Fibroblast of the aortic adventitia (primary cell): ENCODE data around the gene SDCBP2. TPM values are rescaled to one million over a fixed set of nuclear protein-coding genes. Genes with fewer than 3 reads are reported as not detected.

Experiments used
- DNase-seq: peaks from one replicate; pipeline ENCODE4 v3.0.0-alpha.2; 2010; ENCODE audit warnings: low read depth
- H3K4me3 ChIP-seq: 2 replicates; pipeline ENCODE4 v1.5.1; 2011; ENCODE audit warnings: low read depth, mild to moderate bottlenecking, control low read depth, low read length, moderate library complexity
- CTCF ChIP-seq: IDR thresholded peaks from 2 replicates; pipeline ENCODE4 v1.5.1; 2011; ENCODE audit warnings: mild to moderate bottlenecking, low read length, control low read depth, inconsistent platforms; ENCODE audit not compliant: insufficient read depth
- total RNA-seq: library from RNA; depleted of rRNA; stranded (reverse); fragments of >200 nt; gene quantifications from 2 replicates; pipeline ENCODE4 v1.2.3, GENCODE V29; 2012; ENCODE audit warnings: low replicate concordance

The SDCBP2 gene
- total RNA-seq, 1 donor, result 1.4 TPM

GRCh38 chr20:1375515-1375914, 46.6 kb upstream of the SDCBP2 start:
- peak; percentile 67 for DNase-seq
- no peak for TF ChIP-seq CTCF
- no peak overlapping the region for H3K4me3 ChIP-seq

- H3K4me3 ChIP-seq, result no peak overlapping the region
- DNase-seq, result peak; percentile 91
- peak; percentile 42 for TF ChIP-seq CTCF
Measured at GRCh38 chr20:1374246-1374645, 45.3 kb upstream of the SDCBP2 start.

- no peak for TF ChIP-seq CTCF
- H3K4me3 ChIP-seq, result no peak overlapping the region
- DNase-seq, result no peak
Measured at GRCh38 chr20:1373614-1374013, 44.7 kb upstream of the SDCBP2 start.

- TF ChIP-seq CTCF, result no peak
Measured at GRCh38 chr20:1373036-1373435, 44.1 kb upstream of the SDCBP2 start.

GRCh38 chr20:1371830-1372539, 43.0 kb upstream of the SDCBP2 start:
- no peak for TF ChIP-seq CTCF
- DNase-seq, result no peak
- no peak overlapping the region for H3K4me3 ChIP-seq

More at GRCh38 chr20:1373036-1373435, 44.1 kb upstream of the SDCBP2 start:
- DNase-seq, result no peak
- H3K4me3 ChIP-seq, result no peak overlapping the region

GRCh38 chr20:1371202-1371782, 42.4 kb upstream of the SDCBP2 start:
- no peak for DNase-seq
- no peak for TF ChIP-seq CTCF
- H3K4me3 ChIP-seq, result no peak overlapping the region
